HepG2 (cell line): Measurements from ENCODE around the gene AARS1. TPM values are rescaled to one million over a fixed set of nuclear protein-coding genes. Genes with fewer than 3 reads are reported as not detected.

ENCODE experiments used
- ATRX ChIP-seq: sonication (generic); formaldehyde crosslinking; IDR thresholded peaks from 2 replicates; pipeline ENCODE4 v1.4.0; 2020; ENCODE audit warnings: missing genetic modification reagents, borderline replicate concordance
- CBX2 ChIP-seq, 2 experiments: fragments of 200-600 bp in 1 of 2; sonication (generic); formaldehyde crosslinking in 1 of 2; IDR thresholded peaks; 2 replicates each; pipeline versions ENCODE4 v1.7.0 to v1.8.1; 2018 to 2022; ENCODE audit warnings: low read depth in 2 of 2, low read length in 1 of 2, mild to moderate bottlenecking in 1 of 2, missing genetic modification reagents in 1 of 2
- CREM ChIP-seq, 2 experiments: sonication (generic) in 1 of 2; formaldehyde crosslinking in 1 of 2; IDR thresholded peaks; 2 replicates each; pipeline versions ENCODE4 v1.4.0 to v1.6.1; 2016 to 2020; ENCODE audit warnings: antibody characterized with exemption in 1 of 2, mild to moderate bottlenecking in 1 of 2, missing genetic modification reagents in 1 of 2
- FOXC1 ChIP-seq: sonication (generic); formaldehyde crosslinking; IDR thresholded peaks from 2 replicates; pipeline ENCODE4 v1.8.0; 2022; ENCODE audit warnings: mild to moderate bottlenecking, missing genetic modification reagents, borderline replicate concordance
- GTF3A ChIP-seq: sonication (generic); formaldehyde crosslinking; conservative IDR thresholded peaks from 2 replicates; pipeline ENCODE4 v1.4.0; 2020; ENCODE audit warnings: mild to moderate bottlenecking, missing genetic modification reagents
- MLLT10 ChIP-seq: sonication (generic); formaldehyde crosslinking; IDR thresholded peaks from 2 replicates; pipeline ENCODE4 v1.4.0; 2020; ENCODE audit warnings: missing genetic modification reagents
- PBX2 ChIP-seq: IDR thresholded peaks from 2 replicates; pipeline ENCODE4 v1.6.1; 2016; ENCODE audit warnings: control low read depth
- RARA ChIP-seq: IDR thresholded peaks from 2 replicates; pipeline ENCODE4 v1.6.1; 2016; ENCODE audit warnings: missing genetic modification reagents, missing compliant biosample characterization
- RELA ChIP-seq: sonication (generic); formaldehyde crosslinking; IDR thresholded peaks from 2 replicates; pipeline ENCODE4 v1.4.0; 2020; ENCODE audit warnings: missing genetic modification reagents
- SALL2 ChIP-seq: sonication (generic); formaldehyde crosslinking; IDR thresholded peaks from 2 replicates; pipeline ENCODE4 v1.8.1; 2023; ENCODE audit warnings: mild to moderate bottlenecking, missing genetic modification reagents, inconsistent platforms
- SRSF1 ChIP-seq: fragments of 200-400 bp; formaldehyde crosslinking; optimal IDR thresholded peaks from 2 replicates; pipeline ENCODE3; 2017; ENCODE audit warnings: mild to moderate bottlenecking, low read depth, low read length, moderate library complexity
- ZBTB20 ChIP-seq: sonication (generic); formaldehyde crosslinking; IDR thresholded peaks from 2 replicates; pipeline ENCODE4 v1.8.1; 2023; ENCODE audit warnings: missing genetic modification reagents, low read depth, mild to moderate bottlenecking, borderline replicate concordance
- ZNF251 ChIP-seq: sonication (generic); formaldehyde crosslinking; IDR thresholded peaks from 2 replicates; pipeline ENCODE4 v1.9.0; 2021; ENCODE audit warnings: mild to moderate bottlenecking, missing genetic modification reagents
- ZNF253 ChIP-seq: sonication (generic); formaldehyde crosslinking; IDR thresholded peaks from 2 replicates; pipeline ENCODE4 v1.8.0; 2022; ENCODE audit warnings: mild to moderate bottlenecking, missing genetic modification reagents, borderline replicate concordance
- ZNF572 ChIP-seq: sonication (generic); formaldehyde crosslinking; IDR thresholded peaks from 2 replicates; pipeline ENCODE4 v1.5.1; 2020; ENCODE audit warnings: mild to moderate bottlenecking, missing genetic modification reagents
- ZNF7 ChIP-seq: IDR thresholded peaks from 2 replicates; pipeline ENCODE4 v1.6.1; 2016; ENCODE audit warnings: missing biosample characterization, missing genetic modification reagents
- ZNF839 ChIP-seq: sonication (generic); formaldehyde crosslinking; IDR thresholded peaks from 2 replicates; pipeline ENCODE4 v1.4.0; 2020; ENCODE audit warnings: missing genetic modification reagents, mild to moderate bottlenecking, borderline replicate concordance
- polyA plus RNA-seq, 8 experiments: library from polyadenylated mRNA; depleted of rRNA in 3 of 8; stranded (reverse) in 7 of 8; unstranded in 1 of 8; fragments of >200 nt; fragmentation: Illumina TruSeq in 4 of 8; extraction: Trizol in 4 of 8; gene quantifications; 2 replicates each; pipeline versions ENCODE4 v1.2.1 to v1.2.3, GENCODE V29; 2011 to 2016; ENCODE audit warnings: low read depth in 4 of 8, missing spikeins in 1 of 8, mixed read lengths in 1 of 8; ENCODE audit not compliant: insufficient read depth in 1 of 8
- total RNA-seq, 5 experiments: library from RNA; depleted of rRNA; stranded (reverse); fragments of >200 nt; fragmentation: Illumina TruSeq; extraction: Trizol; gene quantifications; 2 replicates each; pipeline ENCODE4 v1.2.3, GENCODE V29; 2016; ENCODE audit warnings: low read depth in 1 of 5
- TF ChIP-seq, protein P1 (sequence below): sonication (generic); formaldehyde crosslinking; IDR thresholded peaks from 2 replicates; pipeline ENCODE4 v1.5.0; 2020; ENCODE audit warnings: mild to moderate bottlenecking, missing genetic modification reagents, moderate library complexity
- TF ChIP-seq, protein P2 (sequence below): sonication (generic); formaldehyde crosslinking; IDR thresholded peaks from 2 replicates; pipeline ENCODE4 v1.9.0; 2021; ENCODE audit warnings: missing genetic modification reagents, borderline replicate concordance
- TF ChIP-seq, protein P3 (sequence below): sonication (generic); formaldehyde crosslinking; IDR thresholded peaks from 2 replicates; pipeline ENCODE4 v1.9.0; 2021; ENCODE audit warnings: missing genetic modification reagents, mild to moderate bottlenecking, borderline replicate concordance
- TF ChIP-seq, protein P4 (sequence below): IDR thresholded peaks from 2 replicates; pipeline ENCODE4 v1.6.1; 2016; ENCODE audit warnings: mild to moderate bottlenecking, missing biosample characterization, missing genetic modification reagents

The AARS1 gene
- total and polyA plus RNA-seq, 2 of the 13 experiments (the other 11 are each of a cell fraction or from before 2014, with no cell fraction given): 107 to 132 TPM

DNA sequence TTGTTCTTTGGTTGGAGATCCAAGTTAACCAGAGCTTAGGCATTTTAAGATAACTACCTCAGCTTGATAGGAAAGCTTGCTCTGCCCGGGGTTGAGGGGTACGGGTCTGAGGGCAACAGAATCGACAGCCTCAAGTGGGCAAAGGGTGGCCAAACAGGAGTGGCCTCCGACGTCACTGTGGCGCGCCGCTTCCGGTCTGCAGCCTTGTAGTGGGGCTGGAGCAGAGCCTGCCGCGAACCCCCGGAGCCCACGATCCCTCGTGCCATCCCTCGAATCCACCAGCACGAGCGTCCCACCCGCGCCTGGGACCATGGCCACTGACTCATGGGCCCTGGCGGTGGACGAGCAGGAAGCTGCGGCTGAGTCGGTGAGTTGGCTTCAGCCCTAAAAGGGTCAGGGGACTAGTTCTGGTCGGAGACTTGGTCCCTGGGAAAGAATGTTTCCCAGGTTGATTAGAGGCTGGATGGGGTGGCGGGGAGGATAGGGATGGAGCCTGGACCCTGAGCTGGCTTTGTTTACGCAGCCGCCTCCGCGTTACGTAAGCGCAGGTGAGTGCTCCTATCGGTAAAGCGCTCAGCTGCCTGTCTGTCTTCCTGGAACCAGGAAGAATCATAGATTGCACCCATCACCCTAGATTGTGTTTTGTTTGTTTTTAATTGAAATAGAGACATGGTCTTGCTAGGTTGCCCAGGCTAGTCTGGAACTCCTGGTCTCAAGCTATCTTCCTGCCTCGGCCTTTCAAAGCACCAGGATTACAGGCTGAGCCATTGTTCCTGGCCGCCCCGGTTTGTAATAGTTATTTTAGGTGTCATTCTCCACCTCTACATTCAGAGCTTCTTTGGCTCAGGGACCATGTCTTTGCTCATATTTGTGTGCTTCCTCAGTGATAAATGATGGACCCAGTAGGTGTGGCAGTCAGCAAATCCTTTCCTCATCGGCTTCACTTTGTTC is 10.0 kb upstream of the AARS1 start, which contains the start of gene DDX19B (continued):
- TF ChIP-seq, protein P1, sequence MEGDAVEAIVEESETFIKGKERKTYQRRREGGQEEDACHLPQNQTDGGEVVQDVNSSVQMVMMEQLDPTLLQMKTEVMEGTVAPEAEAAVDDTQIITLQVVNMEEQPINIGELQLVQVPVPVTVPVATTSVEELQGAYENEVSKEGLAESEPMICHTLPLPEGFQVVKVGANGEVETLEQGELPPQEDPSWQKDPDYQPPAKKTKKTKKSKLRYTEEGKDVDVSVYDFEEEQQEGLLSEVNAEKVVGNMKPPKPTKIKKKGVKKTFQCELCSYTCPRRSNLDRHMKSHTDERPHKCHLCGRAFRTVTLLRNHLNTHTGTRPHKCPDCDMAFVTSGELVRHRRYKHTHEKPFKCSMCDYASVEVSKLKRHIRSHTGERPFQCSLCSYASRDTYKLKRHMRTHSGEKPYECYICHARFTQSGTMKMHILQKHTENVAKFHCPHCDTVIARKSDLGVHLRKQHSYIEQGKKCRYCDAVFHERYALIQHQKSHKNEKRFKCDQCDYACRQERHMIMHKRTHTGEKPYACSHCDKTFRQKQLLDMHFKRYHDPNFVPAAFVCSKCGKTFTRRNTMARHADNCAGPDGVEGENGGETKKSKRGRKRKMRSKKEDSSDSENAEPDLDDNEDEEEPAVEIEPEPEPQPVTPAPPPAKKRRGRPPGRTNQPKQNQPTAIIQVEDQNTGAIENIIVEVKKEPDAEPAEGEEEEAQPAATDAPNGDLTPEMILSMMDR (CRISPR knock-in tag): peak; percentile 16; the same call in 1 of the 2 replicates
- TF ChIP-seq SRSF1 (peak; percentile 95), ZNF253 (CRISPR knock-in tag) (0 out of 2 replicates have a peak, but pooled peaks have one; percentile 85), CREM (IDR thresholded peaks at IDR 0.05) (peak; percentile 98), CREM (CRISPR knock-in tag; IDR thresholded peaks at IDR 0.05) (peak; percentile 73), MLLT10 (CRISPR knock-in tag) (no peak), ZNF839 (CRISPR knock-in tag) (peak; percentile 96), SALL2 (no peak), GTF3A (CRISPR knock-in tag) (no peak), ZBTB20 (CRISPR knock-in tag) (peak; percentile 83; the same call in 1 of the 2 replicates), ATRX (CRISPR knock-in tag) (0 out of 2 replicates have a peak, but pooled peaks have one; percentile 37), CBX2 (IDR thresholded peaks at IDR 0.05; ENCODE audit: low read depth, low read length) (no peak), CBX2 (CRISPR knock-in tag; IDR thresholded peaks at IDR 0.05; ENCODE audit: low read depth) (peak; percentile 85), ZNF7 (no peak), ZNF251 (CRISPR knock-in tag) (no peak), ZNF572 (CRISPR knock-in tag) (peak; percentile 68; the same call in 1 of the 2 replicates), RELA (CRISPR knock-in tag) (no peak), RARA (CRISPR knock-in tag) (no peak), FOXC1 (peak; percentile 99), PBX2 (CRISPR knock-in tag) (peak; percentile 14; the same call in 1 of the 2 replicates)
- TF ChIP-seq, protein P2, sequence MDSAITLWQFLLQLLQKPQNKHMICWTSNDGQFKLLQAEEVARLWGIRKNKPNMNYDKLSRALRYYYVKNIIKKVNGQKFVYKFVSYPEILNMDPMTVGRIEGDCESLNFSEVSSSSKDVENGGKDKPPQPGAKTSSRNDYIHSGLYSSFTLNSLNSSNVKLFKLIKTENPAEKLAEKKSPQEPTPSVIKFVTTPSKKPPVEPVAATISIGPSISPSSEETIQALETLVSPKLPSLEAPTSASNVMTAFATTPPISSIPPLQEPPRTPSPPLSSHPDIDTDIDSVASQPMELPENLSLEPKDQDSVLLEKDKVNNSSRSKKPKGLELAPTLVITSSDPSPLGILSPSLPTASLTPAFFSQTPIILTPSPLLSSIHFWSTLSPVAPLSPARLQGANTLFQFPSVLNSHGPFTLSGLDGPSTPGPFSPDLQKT (CRISPR knock-in tag): peak; percentile 62; the same call in 1 of the 2 replicates
- TF ChIP-seq, protein P3, sequence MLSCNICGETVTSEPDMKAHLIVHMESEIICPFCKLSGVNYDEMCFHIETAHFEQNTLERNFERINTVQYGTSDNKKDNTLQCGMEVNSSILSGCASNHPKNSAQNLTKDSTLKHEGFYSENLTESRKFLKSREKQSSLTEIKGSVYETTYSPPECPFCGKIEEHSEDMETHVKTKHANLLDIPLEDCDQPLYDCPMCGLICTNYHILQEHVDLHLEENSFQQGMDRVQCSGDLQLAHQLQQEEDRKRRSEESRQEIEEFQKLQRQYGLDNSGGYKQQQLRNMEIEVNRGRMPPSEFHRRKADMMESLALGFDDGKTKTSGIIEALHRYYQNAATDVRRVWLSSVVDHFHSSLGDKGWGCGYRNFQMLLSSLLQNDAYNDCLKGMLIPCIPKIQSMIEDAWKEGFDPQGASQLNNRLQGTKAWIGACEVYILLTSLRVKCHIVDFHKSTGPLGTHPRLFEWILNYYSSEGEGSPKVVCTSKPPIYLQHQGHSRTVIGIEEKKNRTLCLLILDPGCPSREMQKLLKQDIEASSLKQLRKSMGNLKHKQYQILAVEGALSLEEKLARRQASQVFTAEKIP (CRISPR knock-in tag): no peak
- TF ChIP-seq, protein P4, sequence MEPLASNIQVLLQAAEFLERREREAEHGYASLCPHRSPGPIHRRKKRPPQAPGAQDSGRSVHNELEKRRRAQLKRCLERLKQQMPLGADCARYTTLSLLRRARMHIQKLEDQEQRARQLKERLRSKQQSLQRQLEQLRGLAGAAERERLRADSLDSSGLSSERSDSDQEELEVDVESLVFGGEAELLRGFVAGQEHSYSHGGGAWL (CRISPR knock-in tag): peak; percentile 95
